Endothelial cell of umbilical vein (primary cell): ENCODE measurements around the gene APBA2.

Experiments used
- CTCF ChIP-seq, 2 donors: IDR thresholded peaks; 1 replicate in 1 of 2; 2 replicates in 1 of 2; pipeline ENCODE4 v1.5.1; 2011; ENCODE audit warnings: low read length in 2 of 2, mild to moderate bottlenecking in 2 of 2, moderate library complexity in 2 of 2, control low read depth in 1 of 2, inconsistent platforms in 1 of 2, low read depth in 1 of 2; ENCODE audit not compliant: insufficient read depth in 1 of 2; ENCODE audit errors: extremely low read depth in 1 of 2
- EZH2 ChIP-seq: IDR thresholded peaks from 2 replicates; pipeline ENCODE4 v1.6.1; 2012; ENCODE audit warnings: borderline replicate concordance, low read depth, mild to moderate bottlenecking, moderate library complexity, low read length, inconsistent platforms; ENCODE audit not compliant: severe bottlenecking
- FOS ChIP-seq: IDR thresholded peaks from 2 replicates; pipeline ENCODE4 v1.6.1; 2011; ENCODE audit warnings: mild to moderate bottlenecking, low read length, moderate library complexity, borderline replicate concordance; ENCODE audit not compliant: insufficient read depth
- MAX ChIP-seq: IDR thresholded peaks from 2 replicates; pipeline ENCODE4 v1.6.1; 2011; ENCODE audit not compliant: insufficient read depth, insufficient read length
- MYC ChIP-seq: IDR thresholded peaks from one replicate; pipeline ENCODE4 v1.6.1; 2011; ENCODE audit warnings: mild to moderate bottlenecking, low read depth, low read length
- POLR2A ChIP-seq: IDR thresholded peaks from 2 replicates; pipeline ENCODE4 v1.6.1; 2012; ENCODE audit warnings: low read depth, mild to moderate bottlenecking, control low read depth, low read length
- POLR2AphosphoS5 ChIP-seq: IDR thresholded peaks from 2 replicates; pipeline ENCODE4 v1.6.1; 2012; ENCODE audit warnings: low read depth, mild to moderate bottlenecking, control low read depth, low read length, moderate library complexity; ENCODE audit not compliant: insufficient read depth

GRCh38 chr15:29083858-29084257, 198.1 kb downstream of the APBA2 start:
- TF ChIP-seq POLR2A: no peak
- no peak for TF ChIP-seq MAX
- no peak for TF ChIP-seq CTCF (IDR thresholded peaks at IDR 0.05; ENCODE audit: extremely low read depth in 1 of 2, insufficient read depth in 1 of 2, low read depth in 1 of 2, low read length in 2 of 2)
- no peak for TF ChIP-seq EZH2
- no peak for TF ChIP-seq POLR2AphosphoS5
- TF ChIP-seq MYC: no peak
- no peak for TF ChIP-seq FOS
